Mesodermal cell (in vitro differentiated cells): ENCODE data around the gene TMEM43. TPM values are rescaled to one million over a fixed set of nuclear protein-coding genes. Genes with fewer than 3 reads are reported as not detected.
"Not testable (repeated sequence)": the region's sequence is repeated elsewhere in the genome, so short reads cannot be mapped to it uniquely, and the experiment has no call there.

Experiments
- H3K27ac ChIP-seq: 2 replicates; pipeline ENCODE4 v1.7.0; 2013; ENCODE audit warnings: mild to moderate bottlenecking, low read depth, low read length, moderate library complexity; ENCODE audit not compliant: severe bottlenecking
- H3K36me3 ChIP-seq: 2 replicates; pipeline ENCODE4 v1.7.1; 2013; ENCODE audit warnings: mild to moderate bottlenecking, low read length, moderate library complexity; ENCODE audit not compliant: control insufficient read depth, insufficient read depth
- H3K4me1 ChIP-seq: one replicate; pipeline ENCODE4 v1.7.1; 2013; ENCODE audit warnings: mild to moderate bottlenecking, low read length; ENCODE audit not compliant: insufficient read depth, control insufficient read depth, poor library complexity, severe bottlenecking
- H3K4me3 ChIP-seq: 2 replicates; pipeline ENCODE4 v1.7.0; 2013; ENCODE audit warnings: low read length, control low read depth, mild to moderate bottlenecking; ENCODE audit not compliant: insufficient read depth, poor library complexity, severe bottlenecking; ENCODE audit errors: extremely low read depth
- H3K9me3 ChIP-seq: 2 replicates; pipeline ENCODE4 v1.7.1; 2013; ENCODE audit warnings: mild to moderate bottlenecking, low read length, moderate library complexity; ENCODE audit not compliant: control insufficient read depth
- WGBS, 2 experiments: methylation state at CpG; one replicate each; pipeline ENCODE4 v1.1.5; 2013; ENCODE audit warnings: missing lambda C conversion rate in 2 of 2; ENCODE audit not compliant: insufficient coverage in 2 of 2; 5-methylcytosine and 5-hydroxymethylcytosine counted together
- polyA plus RNA-seq, 2 experiments: library from polyadenylated mRNA; stranded (reverse); fragments of 50-300 nt; gene quantifications; one replicate each; pipeline ENCODE4 v1.2.3, GENCODE V29; 2013

Gene TMEM43
- polyA plus RNA-seq (2013, experiment 1 of 2): 65.4 TPM
- 57.0 TPM for polyA plus RNA-seq (2013, experiment 2 of 2)

GRCh38 chr3:14124615-14125192 is at the start of gene TMEM43, which contains the start of gene CHCHD4:
TMEM43 (plus strand) TSS chr3:14125052; CDS start chr3:14125194, 142 bp downstream.
CHCHD4 (minus strand) TSS chr3:14124870; CDS start chr3:14124676, 194 bp downstream.
- WGBS, 2 experiments: 0% methylated on average over 40 to 52 of the region's 55 CpGs
- Histone ChIP-seq H3K36me3 (peaks cover 66% of the 10 kb centered on the region), H3K4me3 (peak within 1 kb of the TSS; percentile 97), H3K9me3 (no peaks in the 10 kb centered on the region), H3K4me1 (peaks cover 25% of the 10 kb centered on the region), H3K27ac (peak within 1 kb of the TSS; percentile 92)

- not testable (repeated sequence) for H3K4me1 ChIP-seq, H3K36me3 ChIP-seq, H3K4me3 ChIP-seq, H3K9me3 ChIP-seq, H3K27ac ChIP-seq
- WGBS, 2 experiments: no CpG with 5 or more reads among the region's 3 CpGs
Measured at GRCh38 chr3:14075233-14075632, 49.6 kb upstream of the TMEM43 start.

GRCh38 chr3:14077310-14077709 is 47.5 kb upstream of the TMEM43 start:
- no peaks in the 10 kb centered on the region for H3K36me3 ChIP-seq
- no peak overlapping the region for H3K4me3 ChIP-seq
- no peak overlapping the region for H3K27ac ChIP-seq
- no peaks in the 10 kb centered on the region for H3K9me3 ChIP-seq
- H3K4me1 ChIP-seq: no peaks in the 10 kb centered on the region
- WGBS, 2 experiments: no CpG with 5 or more reads among the region's 1 CpG

GRCh38 chr3:14082108-14082657 is 42.7 kb upstream of the TMEM43 start:
- Histone ChIP-seq H3K9me3 (peaks cover 3% of the 10 kb centered on the region), H3K27ac (no peak overlapping the region), H3K4me3 (no peak overlapping the region), H3K36me3 (no peaks in the 10 kb centered on the region), H3K4me1 (no peaks in the 10 kb centered on the region)
- WGBS, 2 experiments: 79 to 95% methylated on average over 2 of the region's 5 CpGs

- H3K4me3 ChIP-seq, H3K27ac ChIP-seq, H3K4me1 ChIP-seq, H3K36me3 ChIP-seq, H3K9me3 ChIP-seq: not testable (repeated sequence)
- 86 to 100% methylated on average over 4 to 5 of the region's 5 CpGs for WGBS, 2 experiments
Measured at GRCh38 chr3:14087461-14087860, 37.4 kb upstream of the TMEM43 start.

- H3K4me3 ChIP-seq, H3K9me3 ChIP-seq, H3K36me3 ChIP-seq, H3K27ac ChIP-seq, H3K4me1 ChIP-seq: not testable (repeated sequence)
- WGBS, 2 experiments: 86% methylated on average over 1 of the region's 5 CpGs; no CpG with 5 or more reads in 1 of the 2 experiments
Measured at GRCh38 chr3:14091959-14092358, 32.9 kb upstream of the TMEM43 start.

GRCh38 chr3:14092464-14092863 is 32.4 kb upstream of the TMEM43 start:
- WGBS, 2 experiments: no CpG with 5 or more reads among the region's 2 CpGs
- Histone ChIP-seq H3K36me3 (no peaks in the 10 kb centered on the region), H3K27ac (no peak overlapping the region)

GRCh38 chr3:14093831-14094230 is 31.0 kb upstream of the TMEM43 start:
- Histone ChIP-seq H3K27ac (no peak overlapping the region), H3K9me3 (no peaks in the 10 kb centered on the region), H3K4me1 (no peaks in the 10 kb centered on the region), H3K4me3 (no peak overlapping the region), H3K36me3 (no peaks in the 10 kb centered on the region)

More at GRCh38 chr3:14092464-14092863, 32.4 kb upstream of the TMEM43 start:
- H3K4me1 ChIP-seq: no peaks in the 10 kb centered on the region
- H3K4me3 ChIP-seq: no peak overlapping the region
- no peaks in the 10 kb centered on the region for H3K9me3 ChIP-seq

GRCh38 chr3:14096742-14097141 is 28.1 kb upstream of the TMEM43 start:
- H3K9me3 ChIP-seq: no peaks in the 10 kb centered on the region
- no peak overlapping the region for H3K27ac ChIP-seq
- 100% methylated on average over 1 of the region's 3 CpGs; no CpG with 5 or more reads in 1 of the 2 experiments for WGBS, 2 experiments
- no peak overlapping the region for H3K4me3 ChIP-seq
- H3K36me3 ChIP-seq: no peaks in the 10 kb centered on the region
- H3K4me1 ChIP-seq: no peaks in the 10 kb centered on the region

- Histone ChIP-seq H3K4me3 (no peak overlapping the region), H3K27ac (no peak overlapping the region), H3K9me3 (no peaks in the 10 kb centered on the region), H3K36me3 (no peaks in the 10 kb centered on the region), H3K4me1 (no peaks in the 10 kb centered on the region)
- 80 to 92% methylated on average over 2 to 4 of the region's 5 CpGs for WGBS, 2 experiments
Measured at GRCh38 chr3:14097616-14098391, 27.0 kb upstream of the TMEM43 start.

- not testable (repeated sequence) for H3K4me3 ChIP-seq, H3K4me1 ChIP-seq, H3K9me3 ChIP-seq, H3K27ac ChIP-seq
- H3K36me3 ChIP-seq: peaks cover 39% of the 10 kb centered on the region
- WGBS, 2 experiments: 90 to 96% methylated on average over 3 of the region's 5 CpGs
Measured at GRCh38 chr3:14109821-14110220, 15.0 kb upstream of the TMEM43 start.
